Activated CD4-positive, alpha-beta T cell treated with anti-CD3 and anti-CD28 coated beads, Interleukin-2, amount 50 U/mL, for 48 hours (primary cell): ENCODE data around the gene TLK2.
"Not testable (repeated sequence)": the region's sequence is repeated elsewhere in the genome, so short reads cannot be mapped to it uniquely, and the experiment has no call there.

Experiments
- DNase-seq, 2 experiments: peaks; one replicate each; pipeline ENCODE4 v3.0.0-alpha.2; 2020

TLK2 gene

GRCh38 chr17:62490990-62491389, 12.4 kb downstream of the TLK2 start:
- not testable (repeated sequence) for DNase-seq

DNA sequence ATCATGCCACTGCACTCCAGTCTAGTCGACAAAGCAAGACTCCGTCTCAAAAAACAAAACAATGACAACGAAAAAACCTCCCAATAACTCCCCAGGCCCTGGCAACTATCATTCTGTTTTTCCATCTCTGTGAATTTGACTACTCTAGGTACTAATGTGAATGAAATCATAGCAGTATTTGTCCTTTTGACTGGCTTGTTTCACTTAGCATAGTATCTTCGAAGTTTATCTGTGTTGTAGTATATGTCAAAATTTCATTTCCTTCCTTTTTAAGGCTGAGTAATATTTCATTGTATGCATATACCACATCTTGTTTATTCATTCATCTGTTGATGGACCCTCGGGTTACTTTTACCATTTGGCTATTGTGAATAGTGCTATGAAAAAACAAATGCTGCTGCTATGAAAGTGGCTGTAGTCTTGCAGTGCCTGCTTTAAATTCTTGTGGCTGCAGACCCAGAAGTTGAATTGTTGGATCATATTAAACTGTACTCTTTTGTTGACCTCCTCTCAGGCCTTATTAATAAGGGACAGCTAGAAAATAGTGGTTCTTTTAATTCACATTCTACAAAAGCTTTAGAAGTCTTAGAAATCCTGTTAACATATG, 14.5 kb downstream of the TLK2 start:
- DNase-seq = not testable (repeated sequence)

DNA sequence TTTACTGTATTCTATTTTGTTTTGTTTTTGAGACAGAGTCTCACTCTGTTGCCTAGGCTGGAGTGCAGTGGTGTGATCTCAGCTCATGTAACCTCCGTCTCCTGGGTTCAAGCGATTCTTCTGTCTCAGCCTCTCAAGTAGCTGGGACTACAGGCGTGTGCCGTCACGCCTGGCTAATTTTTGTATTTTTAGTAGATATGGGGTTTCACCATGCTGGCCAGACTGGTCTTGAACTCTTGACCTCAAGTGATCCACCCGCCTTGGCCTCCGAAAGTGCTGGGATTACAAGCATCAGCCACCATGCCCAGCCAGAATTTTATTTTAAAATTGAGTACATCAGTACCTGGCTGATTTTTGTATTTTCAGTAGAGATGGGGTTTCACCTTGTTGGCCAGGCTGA, 15.4 kb downstream of the TLK2 start:
- not testable (repeated sequence) for DNase-seq

DNA sequence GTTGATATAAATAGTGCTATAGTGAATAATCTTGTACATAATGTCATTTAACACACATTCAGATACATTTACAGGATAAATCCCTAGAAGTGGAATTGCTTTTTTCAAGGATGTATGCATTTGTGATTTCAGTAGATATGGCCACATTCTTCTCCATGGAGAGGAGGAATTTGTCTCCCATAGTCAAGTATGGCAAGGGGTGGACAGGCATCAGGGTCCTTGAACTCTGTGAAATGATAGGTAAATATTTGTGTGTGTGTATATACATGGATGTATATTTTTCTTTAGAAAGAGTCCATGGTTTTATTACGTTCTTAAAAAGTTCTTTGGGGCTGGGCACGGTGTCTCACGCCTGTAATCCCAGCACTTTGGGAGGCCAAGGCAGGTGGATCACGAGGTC, 17.7 kb downstream of the TLK2 start:
- DNase-seq = not testable (repeated sequence)

- not testable (repeated sequence) for DNase-seq
Measured at GRCh38 chr17:62498796-62499195, 20.2 kb downstream of the TLK2 start.

- not testable (repeated sequence) for DNase-seq
Measured at GRCh38 chr17:62500463-62500862, 21.8 kb downstream of the TLK2 start.

DNA sequence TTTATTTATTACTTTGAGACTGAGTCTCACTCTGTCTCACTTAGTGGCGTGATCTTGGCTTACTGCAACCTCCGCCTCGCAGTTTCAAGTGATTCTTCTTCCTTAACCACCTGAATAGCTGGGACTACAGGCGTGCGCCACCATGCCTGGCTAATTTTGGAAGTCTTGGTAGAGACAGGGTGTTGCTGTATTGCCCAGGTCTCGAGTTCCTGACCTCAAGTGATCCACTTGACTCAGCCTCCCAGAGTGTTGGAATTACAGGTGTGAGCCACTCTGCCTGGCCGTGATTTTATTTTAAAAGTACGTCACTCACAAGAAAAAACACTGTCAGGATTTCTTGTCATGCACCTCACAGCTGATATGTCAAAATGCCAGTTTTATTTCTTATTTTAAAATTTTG, 26.2 kb downstream of the TLK2 start:
- not testable (repeated sequence) for DNase-seq

- DNase-seq = not testable (repeated sequence)
Measured at GRCh38 chr17:62507191-62507836, 28.7 kb downstream of the TLK2 start.

GRCh38 chr17:62510247-62510819, 31.7 kb downstream of the TLK2 start:
- not testable (repeated sequence) for DNase-seq

GRCh38 chr17:62511014-62511413, 32.4 kb downstream of the TLK2 start:
- DNase-seq = not testable (repeated sequence)

DNA sequence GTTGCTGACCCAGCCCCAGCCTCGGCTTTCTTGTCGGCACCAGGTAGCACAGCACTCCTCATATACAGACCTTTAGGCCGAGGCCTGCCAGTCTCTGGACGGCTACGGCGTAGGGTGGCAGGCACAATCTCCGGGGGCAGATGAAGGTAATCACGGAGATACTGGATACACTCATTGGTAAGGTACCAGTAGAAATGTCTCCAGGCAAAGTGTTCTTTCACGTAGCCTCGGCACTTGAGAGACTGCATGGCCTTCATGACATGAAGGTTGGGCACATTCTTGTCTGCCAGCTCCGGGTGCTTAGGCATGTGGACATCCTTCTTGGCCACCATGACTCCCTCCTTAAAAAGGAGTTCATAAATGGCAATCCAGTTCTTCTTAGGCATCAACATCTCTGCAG, 37.8 kb downstream of the TLK2 start:
- not testable (repeated sequence) for DNase-seq

DNA sequence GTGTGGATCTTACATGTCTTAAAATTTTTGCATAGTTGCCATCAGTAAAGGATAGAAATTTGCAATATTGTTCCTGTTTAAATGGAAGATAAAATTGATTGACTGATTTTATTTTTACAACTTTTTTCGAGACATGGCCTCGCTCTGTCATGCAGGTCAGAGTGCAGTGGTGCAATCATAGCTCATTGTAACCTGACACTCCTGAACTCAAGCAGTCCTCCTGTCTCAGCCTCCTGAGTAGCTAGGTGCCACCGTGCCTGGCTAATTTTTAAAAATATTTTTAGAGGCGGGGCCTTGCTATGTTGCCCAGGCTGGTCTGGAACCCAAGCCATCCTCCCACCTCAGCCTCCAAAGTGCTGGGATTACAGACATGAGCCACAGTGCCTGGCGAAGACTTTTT, 42.7 kb downstream of the TLK2 start:
- not testable (repeated sequence) for DNase-seq

GRCh38 chr17:62524077-62524476, 45.5 kb downstream of the TLK2 start:
- not testable (repeated sequence) for DNase-seq

- DNase-seq = not testable (repeated sequence)
Measured at GRCh38 chr17:62525317-62525716, 46.7 kb downstream of the TLK2 start.

DNA sequence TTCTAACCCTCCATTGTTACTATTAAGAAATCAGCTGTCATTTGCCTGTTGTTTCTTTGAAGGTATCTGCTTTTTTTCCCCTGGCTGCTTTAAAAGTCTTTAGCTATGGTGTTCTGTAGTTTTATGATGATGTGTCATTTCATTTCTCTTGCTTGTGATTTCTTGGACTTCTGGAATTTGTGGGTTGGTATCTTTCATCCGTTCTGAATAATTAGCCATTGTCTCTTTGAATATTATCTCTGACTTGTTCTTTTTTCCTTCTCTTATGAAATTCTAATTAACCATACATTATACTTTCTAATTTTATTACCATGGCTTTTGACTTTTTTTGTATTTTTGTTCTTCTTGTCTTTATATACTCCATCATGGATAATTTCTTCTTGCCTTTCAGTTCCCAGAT, 52.3 kb downstream of the TLK2 start:
- DNase-seq = not testable (repeated sequence)

DNA sequence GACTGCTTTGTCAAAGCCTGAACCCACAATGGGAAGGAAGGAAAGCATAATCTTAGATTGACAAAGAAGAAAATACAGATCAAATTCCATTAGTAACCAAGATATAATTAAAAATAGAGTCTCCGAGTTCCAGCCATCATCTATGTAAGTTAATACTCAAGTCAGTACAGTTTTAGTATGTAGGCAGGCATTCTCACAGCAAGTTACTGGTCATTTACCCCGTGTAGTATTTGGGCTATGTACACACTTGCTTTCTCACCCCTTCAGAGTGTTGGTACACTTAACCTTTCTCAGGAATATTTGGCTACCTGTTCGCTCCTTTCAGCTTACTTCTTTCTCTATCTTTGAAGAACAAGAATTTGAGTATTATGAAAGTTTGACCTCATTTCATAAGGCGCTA, 57.9 kb downstream of the TLK2 start:
- DNase-seq = not testable (repeated sequence)

DNA sequence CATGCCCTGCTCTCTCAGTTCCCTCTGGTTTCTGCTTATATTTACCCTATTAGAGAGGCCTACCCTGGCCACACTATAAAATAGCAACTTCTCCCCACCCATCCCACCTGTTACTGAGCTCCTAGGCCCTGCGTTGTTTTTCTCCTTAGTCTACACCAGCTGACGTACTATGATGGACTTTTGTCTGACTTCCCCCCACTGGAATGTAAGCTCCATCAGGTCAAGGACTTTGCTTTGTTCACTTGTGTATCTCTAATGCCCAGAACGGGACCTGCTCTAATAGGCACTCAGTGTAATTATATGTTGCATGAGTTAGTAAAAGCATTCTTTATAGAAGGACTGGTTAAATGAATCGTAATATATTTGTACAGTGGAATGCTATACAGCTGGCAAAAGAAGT, 62.4 kb downstream of the TLK2 start:
- not testable (repeated sequence) for DNase-seq

DNA sequence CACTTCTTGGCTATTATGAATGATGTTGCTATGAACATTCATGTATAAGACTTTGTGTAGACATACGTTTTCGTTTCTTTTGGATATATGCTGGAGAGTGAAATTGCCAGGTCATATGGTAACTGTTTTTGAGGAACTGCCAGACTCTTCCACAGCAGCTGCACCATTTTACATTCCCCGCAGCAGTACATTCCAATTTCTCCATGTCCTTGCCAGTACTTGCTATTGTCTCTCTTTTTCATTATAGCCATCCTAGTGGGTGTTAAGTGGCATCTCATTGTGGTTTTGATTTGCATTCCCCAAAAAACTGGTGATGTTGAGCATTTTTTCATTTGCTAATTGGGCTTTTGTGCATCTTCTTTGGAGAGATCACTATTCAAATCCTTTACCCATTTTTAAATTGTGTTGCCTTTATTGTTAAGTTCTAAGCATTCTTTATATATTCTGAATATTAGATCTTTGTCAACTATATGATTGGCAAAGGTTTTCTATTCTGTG, 64.7 kb downstream of the TLK2 start:
- DNase-seq = not testable (repeated sequence)

DNA sequence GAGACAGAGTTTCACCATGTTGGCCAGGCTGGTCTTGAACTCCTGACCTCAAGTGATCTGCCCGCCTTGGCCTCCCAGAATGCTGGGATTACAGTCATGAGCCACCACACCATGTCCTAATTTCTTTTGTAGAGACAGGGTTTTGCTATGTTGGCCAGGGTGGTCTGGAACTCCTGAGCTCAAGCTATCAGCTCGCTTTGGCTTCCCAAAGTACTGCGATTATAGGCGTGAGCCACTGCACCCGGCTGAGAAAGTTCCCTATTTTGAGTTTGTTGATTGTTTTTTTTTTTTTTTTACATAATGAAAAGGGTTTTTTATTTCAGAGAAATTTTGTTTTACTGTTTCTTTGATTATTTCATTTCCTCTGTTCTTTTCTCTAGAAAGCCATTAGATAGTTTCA, 67.4 kb downstream of the TLK2 start:
- DNase-seq = not testable (repeated sequence)

- DNase-seq = peak in 1 of 2 experiments; percentile 19
Measured at GRCh38 chr17:62552851-62553659, 74.4 kb downstream of the TLK2 start.

DNA sequence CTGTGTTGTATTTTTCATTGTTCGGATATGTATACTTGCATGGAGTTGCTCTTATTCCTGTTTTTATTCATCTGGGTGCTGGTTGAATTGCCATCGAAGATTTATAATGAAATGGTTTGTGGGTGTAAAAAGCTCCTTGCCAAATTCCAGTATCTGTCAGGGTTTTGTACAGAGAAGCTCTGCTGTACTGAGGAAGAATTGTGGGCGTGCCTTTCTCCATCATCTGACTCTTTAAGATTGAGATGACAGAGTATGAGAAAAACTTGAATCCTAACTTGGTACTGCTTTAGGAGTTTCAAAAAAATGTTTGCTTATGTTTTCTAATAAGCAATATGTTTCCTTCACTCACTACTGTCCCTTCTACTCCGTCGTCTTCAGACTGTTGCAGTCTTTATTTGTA, 78.9 kb downstream of the TLK2 start:
- DNase-seq = not testable (repeated sequence)

DNA sequence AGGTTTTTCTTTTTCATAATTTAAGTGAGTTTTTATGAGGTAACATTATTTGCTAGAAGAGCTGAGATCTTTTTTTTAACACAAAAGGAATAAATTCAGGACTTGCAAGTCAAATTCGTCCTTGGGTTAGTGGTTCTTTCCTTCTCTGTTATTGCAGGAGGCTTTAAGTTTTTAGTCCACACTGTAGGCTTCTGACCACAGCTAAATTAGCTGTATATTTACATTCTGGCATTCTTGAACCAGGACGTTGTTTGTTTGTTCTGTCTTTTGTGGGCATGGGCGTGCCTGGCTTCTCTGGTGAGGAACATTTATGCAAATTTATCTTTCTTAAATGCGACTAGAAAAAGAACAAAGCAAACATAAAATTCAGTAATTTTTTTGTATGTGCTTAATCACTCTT, 80.3 kb downstream of the TLK2 start:
- not testable (repeated sequence) for DNase-seq

GRCh38 chr17:62560971-62561370, 82.3 kb downstream of the TLK2 start:
- not testable (repeated sequence) for DNase-seq
